ENCODE data around the gene ZNF672.

ZNF672 gene

GRCh38 chr1:248897412-248898337, 59.7 kb downstream of the ZNF672 start:
- no peaks in the 10 kb centered on the region for H3K36me3 Mint-ChIP-seq (ENCODE audit: low read depth)
- peaks cover 27% of the 10 kb centered on the region for H3K27me3 Mint-ChIP-seq
- H3K4me3 Mint-ChIP-seq, result no peak overlapping the region

More at GRCh38 chr1:248897412-248898337, 59.7 kb downstream of the ZNF672 start:
- H3K9me3 Mint-ChIP-seq, result no peaks in the 10 kb centered on the region
- no peak overlapping the region for H3K27ac Mint-ChIP-seq
- H3K4me1 Mint-ChIP-seq (ENCODE audit: low read depth), result no peaks in the 10 kb centered on the region
